Activated naive CD4-positive, alpha-beta T cell treated with anti-CD3 and anti-CD28 coated beads, Interleukin-2, amount 50 U/mL, for 16 hours (primary cell): ENCODE data around the gene P3R3URF.
"Not testable (repeated sequence)": the region's sequence is repeated elsewhere in the genome, so short reads cannot be mapped to it uniquely, and the experiment has no call there.

Experiments used
- DNase-seq: peaks from one replicate; pipeline ENCODE4 v3.0.0-alpha.2; 2020

Gene P3R3URF

DNA sequence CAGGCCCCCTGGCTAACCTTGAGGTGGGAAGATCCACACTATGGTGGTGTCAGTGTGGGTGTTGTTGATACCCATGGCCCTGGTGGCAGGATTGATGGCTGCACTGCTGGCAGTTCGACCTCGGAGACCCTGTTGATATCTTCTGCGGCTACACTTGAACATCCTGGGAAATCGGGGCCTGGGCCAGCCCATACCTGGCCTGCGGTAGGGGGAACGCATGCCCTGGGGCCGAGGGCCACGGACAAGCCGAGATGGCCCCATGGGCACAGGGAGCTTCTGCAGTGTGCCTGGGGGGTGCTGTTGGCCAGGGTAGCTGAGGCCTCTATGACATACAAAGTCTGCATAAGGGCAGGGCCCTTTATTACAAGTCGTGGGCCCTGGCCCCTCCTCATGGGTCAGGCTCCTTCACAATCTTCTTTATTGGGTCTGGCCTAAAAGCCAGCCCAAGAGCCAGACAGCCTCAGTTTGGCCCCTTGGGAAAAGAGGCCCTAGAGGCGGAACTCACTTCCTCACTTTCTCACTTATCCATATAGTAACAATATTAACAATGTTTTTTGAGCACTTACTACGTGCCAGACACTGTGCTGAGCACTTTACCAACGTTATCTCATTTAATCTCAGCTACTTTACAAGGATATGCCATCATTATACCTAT, at the start of gene P3R3URF:
Gene P3R3URF (minus strand): TSS at position 278 of the 655 bp plus-strand sequence. CDS start 17 bp downstream, at position 261.
- DNase-seq, result no peak

GRCh38 chr1:46224966-46225365, 48.7 kb upstream of the P3R3URF start:
- DNase-seq, result no peak

DNA sequence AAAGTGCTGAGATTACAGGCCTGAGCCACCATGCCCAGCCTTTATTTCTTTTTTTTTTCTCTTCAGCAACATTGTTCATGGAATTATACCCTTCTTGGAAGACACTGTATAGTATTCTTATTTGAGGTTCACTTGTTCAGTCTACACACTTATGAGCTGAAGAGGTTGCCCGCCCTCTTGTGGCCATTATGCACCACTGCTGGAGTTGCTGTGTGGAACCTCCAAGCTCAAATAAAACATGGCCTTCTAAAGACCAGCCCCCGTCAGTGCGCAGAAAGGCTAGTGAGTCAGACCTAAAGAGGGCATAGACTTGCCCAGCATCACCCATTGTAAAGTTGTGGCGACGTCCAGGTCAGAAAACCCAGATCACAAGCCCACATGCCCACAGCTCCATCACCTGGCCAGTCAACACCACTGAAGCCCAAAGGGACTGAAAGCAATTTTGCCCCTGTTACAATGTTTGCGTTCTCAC, 47.2 kb upstream of the P3R3URF start:
- peak; percentile 62 for DNase-seq

- DNase-seq, result not testable (repeated sequence)
Measured at GRCh38 chr1:46223055-46223454, 46.8 kb upstream of the P3R3URF start.

DNA sequence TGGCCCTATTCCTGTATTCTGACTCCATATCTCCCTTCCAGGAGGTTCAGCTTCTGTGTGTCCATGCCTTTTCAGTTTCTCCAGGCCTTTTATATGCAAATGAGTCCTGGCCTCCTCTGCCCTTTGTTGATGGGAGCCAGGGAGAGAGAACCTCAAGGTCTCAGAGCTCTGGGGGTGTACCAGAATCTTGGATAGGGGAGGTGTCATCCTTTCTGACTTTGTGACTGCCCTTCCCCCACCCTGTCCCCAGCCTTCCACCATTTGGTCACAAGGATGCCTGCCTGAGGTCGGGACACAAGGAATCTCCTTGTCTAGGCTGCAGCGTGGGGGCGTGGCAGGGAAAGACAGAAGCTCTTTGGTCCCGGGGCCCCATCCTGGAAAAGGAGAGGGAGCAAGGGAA, 45.5 kb upstream of the P3R3URF start:
- no peak for DNase-seq

DNA sequence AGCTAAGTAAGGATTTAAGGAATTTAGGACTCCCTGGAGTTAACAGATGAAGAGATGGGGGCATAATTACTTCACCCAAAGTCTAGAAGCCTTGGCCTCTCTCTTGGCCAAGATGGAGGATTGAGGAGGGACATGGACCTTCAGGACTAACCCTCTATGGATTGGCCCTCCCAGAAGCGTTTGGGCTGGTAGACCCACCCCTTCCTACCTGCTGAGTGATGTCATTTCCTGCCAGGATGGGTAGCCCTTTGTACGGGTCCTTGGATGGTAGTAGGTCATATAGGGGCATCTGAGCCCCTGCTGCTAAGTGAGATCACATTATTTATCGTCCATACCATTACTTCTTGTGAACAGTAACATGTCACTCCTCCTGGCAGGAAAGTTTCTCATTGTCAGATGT, 44.5 kb upstream of the P3R3URF start:
- DNase-seq, result no peak

GRCh38 chr1:46219551-46220520, 43.5 kb upstream of the P3R3URF start:
- DNase-seq, result no peak

- DNase-seq, result no peak
Measured at GRCh38 chr1:46218443-46218842, 42.2 kb upstream of the P3R3URF start.

DNA sequence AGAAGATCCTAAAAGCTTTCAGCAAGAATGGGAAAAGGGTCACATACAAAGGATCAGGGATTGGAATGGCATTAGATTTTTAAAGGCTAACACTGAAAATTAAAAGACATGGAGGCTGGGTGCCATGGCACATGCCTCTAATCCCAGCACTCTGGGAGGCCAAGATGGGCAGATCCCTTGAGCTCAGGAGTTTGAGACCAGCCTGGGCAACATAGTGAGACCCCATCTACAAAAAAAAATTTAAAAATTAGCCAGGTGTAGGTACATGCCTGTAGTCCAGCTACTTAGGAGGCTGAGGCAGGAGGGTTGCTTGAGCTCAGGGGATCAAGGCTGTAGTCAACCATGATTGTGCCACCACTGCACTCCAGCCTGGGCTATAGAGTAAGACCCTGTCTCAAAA, 39.2 kb upstream of the P3R3URF start:
- no peak for DNase-seq

GRCh38 chr1:46211051-46211450, 34.8 kb upstream of the P3R3URF start:
- no peak for DNase-seq

- DNase-seq, result no peak
Measured at GRCh38 chr1:46210561-46210960, 34.3 kb upstream of the P3R3URF start.

- DNase-seq, result no peak
Measured at GRCh38 chr1:46206399-46206798, 30.1 kb upstream of the P3R3URF start.

GRCh38 chr1:46205791-46206190, 29.5 kb upstream of the P3R3URF start:
- DNase-seq, result no peak

GRCh38 chr1:46205141-46205540, 28.9 kb upstream of the P3R3URF start:
- no peak for DNase-seq

DNA sequence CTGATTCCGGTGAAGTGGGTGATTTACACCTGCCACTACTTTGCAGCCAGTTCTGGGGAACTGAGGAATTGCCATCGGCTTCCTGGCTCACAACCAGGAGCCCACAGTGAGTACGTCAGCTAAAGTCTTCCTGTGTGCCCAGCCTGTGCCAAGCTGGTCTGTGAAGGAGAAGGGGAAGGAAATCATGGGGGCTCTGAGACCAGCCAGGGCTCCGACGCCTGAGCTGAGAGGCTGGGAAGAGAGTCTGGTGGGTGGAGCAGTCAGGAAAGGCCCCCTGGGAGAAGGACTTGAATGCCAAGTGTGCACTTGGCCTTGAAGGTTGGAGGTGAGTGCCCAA, 28.1 kb upstream of the P3R3URF start:
- DNase-seq, result no peak

- DNase-seq, result no peak
Measured at GRCh38 chr1:46203738-46204405, 27.6 kb upstream of the P3R3URF start.

- DNase-seq, result no peak
Measured at GRCh38 chr1:46199233-46199749, 23.0 kb upstream of the P3R3URF start.

DNA sequence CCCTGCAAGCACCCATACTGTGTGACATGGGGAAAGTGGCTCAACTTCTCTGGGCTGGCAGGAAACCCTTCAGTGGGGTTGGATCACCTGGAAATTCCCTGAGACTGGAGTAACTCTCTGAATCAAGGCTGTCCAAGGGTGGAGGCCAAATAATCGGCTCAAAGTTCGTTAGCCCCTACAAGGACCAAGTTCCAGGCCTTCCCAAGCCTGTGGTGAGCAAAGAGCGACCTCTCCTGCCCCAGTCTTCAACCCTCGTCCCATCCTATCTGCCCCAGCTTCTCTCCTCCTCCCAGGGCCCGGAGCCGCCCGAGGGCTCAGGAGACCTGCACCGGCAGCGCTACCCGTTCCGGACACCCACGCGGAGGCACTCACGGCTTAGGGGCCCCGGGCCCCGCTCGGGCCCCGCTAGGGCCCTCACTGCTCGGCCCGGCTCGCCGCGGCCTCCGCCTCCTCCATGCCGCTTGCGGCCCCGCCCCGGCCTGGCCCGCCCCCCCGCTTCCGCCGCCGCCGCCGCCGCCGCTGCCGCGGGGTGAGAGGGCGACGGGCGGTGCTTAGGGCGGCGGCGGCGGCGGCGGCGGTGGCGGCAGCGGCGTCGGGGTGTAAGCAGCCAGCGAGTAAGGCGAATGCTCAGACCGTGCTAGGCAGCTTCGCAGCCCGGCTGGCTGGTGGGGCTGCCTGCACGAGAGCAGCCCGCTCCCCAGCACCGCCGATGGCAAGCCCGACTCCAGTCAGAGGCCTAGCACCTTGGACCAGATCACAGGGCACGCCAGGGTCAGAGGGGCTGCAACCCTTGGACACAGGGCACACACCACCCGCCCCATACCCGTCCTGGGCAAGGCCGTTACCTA, 21.9 kb upstream of the P3R3URF start, which contains the start of gene POMGNT1:
Gene POMGNT1 (minus strand): TSS at position 471 of the 848 bp plus-strand sequence. CDS start 613 bp downstream, outside the sequence.
- DNase-seq, result peak; percentile 81

DNA sequence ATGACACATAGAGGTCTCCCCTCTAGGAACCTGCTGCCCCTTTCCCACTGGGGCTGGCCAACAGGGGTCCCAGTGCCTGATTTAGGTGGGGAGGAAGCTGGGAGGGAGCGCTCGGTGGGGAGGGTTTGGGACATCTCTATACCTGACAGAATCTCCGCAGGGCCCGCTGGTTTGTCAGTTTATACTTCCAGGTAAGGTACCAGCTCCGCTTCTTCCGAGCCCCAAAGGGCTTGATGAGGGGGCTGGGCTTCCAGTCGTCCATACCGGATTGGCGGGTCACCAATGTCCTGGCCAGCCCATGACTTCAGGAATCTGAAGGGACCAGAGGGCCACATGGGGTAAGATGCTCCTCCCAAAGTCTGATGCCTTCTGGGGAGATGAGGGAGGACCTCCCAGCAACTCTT, 21.3 kb upstream of the P3R3URF start:
- no peak for DNase-seq

- DNase-seq, result no peak
Measured at GRCh38 chr1:46196609-46197008, 20.3 kb upstream of the P3R3URF start.

- DNase-seq, result no peak
Measured at GRCh38 chr1:46194641-46195193, 18.4 kb upstream of the P3R3URF start.
